Renal cortical epithelial cell (primary cell): ENCODE results near the gene KCTD14. TPM values are rescaled to one million over a fixed set of nuclear protein-coding genes. Genes with fewer than 3 reads are reported as not detected.
"Not testable (repeated sequence)": the region's sequence is repeated elsewhere in the genome, so short reads cannot be mapped to it uniquely, and the experiment has no call there.

Source experiments
- DNase-seq: peaks from one replicate; pipeline ENCODE4 v3.0.0-alpha.2; 2011; ENCODE audit warnings: low read depth
- total RNA-seq: library from RNA; depleted of rRNA; stranded (reverse); fragments of >200 nt; gene quantifications from 2 replicates; pipeline ENCODE4 v1.2.3, GENCODE V29; 2014

Gene KCTD14
- total RNA-seq, 1 donor from 2014 or later: 10.4 TPM

DNA sequence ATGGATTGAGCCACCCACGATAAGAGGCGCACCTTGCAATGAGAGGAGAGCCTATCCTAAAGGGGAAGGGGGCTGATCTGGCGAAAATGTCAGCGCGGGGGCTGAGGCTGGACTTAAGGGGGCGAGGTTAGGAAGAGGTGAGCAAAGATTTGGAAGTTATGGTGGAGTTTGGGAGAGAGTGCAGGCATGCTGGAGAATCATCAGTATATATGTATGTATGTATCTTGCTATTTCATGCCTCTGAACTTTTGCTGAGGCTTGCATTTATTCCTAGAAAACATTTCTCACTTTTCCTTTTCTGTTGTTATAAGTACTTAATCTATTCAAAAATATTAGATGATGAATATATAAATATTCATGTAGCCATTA lies 23.4 kb upstream of the KCTD14 start:
- no peak for DNase-seq

DNA sequence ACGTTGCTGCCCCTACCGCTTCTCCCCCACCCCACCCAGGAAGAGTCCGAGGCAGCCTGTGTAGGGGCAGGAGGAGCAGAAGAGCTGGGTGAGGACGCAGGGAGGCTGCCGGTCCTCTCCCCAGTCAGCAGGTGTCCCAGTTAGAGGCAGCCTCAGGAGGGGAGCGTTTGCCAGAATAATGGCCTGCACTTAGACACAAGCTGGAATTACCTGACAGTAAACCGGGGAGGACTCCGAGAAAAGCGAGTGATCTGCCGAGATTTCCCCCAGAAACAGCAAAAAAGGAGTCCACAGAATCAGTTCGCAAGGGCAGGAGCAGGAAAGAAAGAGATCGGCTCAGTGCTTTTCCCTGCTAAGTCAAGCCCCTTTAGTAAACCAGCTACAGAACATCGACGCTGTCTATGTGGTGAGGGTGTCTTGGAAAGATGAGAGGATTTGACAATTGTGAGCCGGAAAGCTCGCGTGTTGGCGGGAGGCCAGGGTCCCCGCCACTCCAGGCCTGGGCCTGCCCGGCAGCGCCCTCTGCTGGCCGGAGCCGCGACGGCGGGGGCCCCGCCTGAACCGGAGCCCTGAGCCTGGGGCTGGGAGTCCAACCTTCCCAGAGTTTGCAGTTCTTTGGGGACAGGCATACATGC lies 22.9 kb upstream of the KCTD14 start:
- DNase-seq: no peak

DNA sequence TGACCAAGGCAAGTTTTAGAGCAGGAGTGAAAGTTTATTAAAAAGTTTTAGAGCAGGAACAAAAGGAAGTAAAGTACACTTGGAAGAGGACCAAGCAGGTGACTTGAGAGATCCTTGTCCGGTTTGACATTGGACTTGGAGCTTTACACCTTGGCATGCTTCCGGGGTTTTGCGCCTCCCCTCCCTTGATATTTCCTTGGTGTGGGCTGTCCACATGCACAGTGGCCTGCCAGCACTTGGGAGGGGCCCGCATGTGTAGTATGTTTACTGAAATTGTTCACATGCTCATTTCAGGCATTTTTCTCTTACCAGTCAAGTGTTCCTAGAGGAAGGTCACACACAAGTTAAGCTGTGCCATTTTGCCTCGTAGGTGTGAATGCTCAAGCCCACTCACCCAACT lies 21.6 kb upstream of the KCTD14 start:
- no peak for DNase-seq

DNA sequence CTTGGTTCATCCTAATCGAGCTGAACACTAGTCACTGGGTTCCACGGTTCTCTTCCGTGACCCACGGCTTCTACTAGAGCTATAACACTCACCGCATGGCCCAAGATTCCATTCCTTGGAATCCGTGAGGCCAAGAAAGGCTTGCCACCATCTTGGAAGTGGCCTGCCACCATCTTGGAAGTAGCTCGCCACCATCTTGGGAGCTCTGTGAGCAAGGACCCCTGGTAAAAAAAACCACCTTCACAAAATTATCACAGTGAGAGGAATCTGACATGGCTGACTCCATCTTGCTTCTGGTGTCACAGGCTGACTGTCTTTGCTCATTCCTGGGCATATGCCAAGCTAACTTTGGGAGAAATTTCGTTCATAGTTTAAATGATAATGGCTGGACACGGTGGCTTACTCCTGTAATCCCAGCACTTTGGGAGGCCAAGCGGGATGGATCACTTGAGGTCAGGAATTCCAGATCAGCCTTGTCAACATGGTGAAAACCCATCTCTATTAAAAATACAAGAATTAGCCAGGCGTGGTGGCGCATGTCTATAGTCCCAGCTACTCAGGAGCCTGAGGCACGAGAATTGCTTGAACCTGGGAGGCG lies 18.9 kb upstream of the KCTD14 start:
- DNase-seq: no peak

DNA sequence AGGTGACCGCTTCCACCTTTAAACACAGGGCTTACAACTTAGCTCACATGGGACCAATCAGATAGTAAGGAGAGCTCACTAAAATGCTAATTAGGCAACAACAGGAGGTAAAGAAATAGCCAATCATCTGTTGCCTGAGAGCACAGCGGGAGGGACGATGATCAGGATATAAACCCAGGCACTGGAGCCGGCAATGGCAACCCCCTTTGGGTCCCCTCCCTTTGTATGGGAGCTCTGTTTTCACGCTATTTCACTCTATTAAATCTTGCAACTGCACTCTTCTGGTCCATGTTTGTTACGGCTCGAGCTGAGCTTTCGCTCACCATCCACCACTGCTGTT lies 18.3 kb upstream of the KCTD14 start:
- not testable (repeated sequence) for DNase-seq

DNA sequence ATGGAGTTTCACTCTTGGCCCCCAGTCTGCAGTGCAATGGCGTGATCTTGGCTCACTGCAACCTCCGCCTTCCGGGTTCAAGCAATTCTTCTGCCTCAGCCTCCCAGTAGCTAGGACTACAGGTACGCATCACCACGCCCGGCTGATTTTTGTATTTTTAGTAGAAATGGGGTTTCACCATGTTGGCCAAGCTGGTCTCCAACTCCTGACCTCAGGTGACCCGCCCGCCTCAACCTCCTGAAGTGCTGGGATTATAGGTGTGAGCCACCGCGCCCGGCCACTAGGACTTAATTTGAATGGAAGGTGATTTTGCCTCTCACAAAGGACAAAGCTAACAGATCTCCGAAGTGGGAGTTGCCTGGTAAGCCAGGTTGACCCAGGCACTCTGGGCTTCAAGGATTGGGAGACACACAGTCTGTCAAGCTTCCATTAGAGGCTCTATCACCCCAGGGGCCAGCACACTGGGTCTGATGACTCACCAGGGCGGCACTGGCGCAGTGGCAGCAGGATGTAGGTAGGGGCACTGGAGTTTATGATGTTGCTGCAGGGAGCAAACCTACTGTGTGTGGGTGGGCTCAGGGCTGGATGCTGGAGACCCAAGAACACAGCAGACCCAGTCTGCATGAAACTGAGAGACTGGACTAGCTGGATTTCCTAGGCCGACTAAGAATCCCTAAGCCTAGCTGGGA lies 17.8 kb upstream of the KCTD14 start:
- DNase-seq: no peak

DNA sequence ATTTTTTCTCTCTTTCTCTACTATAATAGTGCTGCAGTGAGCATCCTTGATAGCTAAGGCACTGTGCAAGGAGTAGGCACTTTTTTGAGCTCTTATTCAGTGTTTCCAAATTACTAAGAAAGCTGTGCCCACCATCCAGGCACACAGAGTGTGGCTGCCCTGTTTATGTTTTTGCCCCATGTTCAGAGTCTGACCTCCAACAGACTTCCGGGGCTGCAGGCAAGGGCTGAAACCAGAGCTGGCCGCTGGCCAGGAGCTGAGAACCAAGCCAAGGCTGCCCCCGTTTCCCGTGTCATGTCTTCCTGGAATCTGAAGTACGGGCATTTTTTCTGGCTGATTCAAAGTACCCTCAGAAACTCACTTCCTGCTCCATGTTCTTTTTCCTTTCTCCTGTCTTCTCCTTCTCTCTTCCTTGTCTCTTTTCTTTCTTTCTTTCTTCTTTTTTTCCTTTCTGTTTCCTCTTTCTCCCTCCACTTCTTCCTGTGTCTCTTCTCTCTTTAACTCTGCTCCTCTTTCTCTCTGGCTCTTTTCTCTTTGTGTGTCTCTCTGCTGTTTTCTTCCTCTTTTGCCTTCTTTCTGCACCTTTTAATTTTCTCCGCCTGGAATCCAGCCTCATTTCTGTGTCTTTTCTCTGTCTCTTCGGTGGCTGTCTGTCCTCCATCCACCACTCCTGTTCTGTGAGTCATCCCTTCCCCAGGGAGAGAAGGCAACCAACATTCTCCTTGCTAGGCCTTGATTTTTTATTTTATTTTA lies 17.0 kb upstream of the KCTD14 start:
- peak; percentile 89 for DNase-seq

DNA sequence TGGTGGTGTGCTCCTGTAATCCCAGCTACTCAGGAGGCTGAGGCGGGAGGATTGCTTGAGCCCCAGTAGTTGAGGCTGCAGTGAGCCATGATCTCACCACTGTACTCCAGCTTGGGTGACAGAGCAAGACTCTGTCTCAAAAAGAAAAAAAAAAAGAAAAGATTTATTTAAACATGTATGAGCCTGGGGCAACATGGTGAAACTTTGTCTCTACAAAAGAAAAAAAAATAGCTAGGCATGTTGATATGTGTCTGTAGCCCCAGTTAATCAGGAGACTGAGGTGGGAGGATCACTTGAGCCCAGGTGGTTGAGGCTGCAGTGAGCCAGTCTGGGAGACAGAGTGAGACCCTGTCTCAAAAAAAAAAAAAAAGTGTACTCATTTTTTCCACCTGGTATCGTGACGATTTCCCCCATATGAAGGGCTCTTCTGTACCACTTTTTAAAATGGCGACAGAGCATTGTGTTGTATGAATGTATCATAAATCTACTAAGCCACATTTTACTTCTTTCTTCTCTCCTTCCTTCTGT lies 16.4 kb upstream of the KCTD14 start:
- DNase-seq: no peak

DNA sequence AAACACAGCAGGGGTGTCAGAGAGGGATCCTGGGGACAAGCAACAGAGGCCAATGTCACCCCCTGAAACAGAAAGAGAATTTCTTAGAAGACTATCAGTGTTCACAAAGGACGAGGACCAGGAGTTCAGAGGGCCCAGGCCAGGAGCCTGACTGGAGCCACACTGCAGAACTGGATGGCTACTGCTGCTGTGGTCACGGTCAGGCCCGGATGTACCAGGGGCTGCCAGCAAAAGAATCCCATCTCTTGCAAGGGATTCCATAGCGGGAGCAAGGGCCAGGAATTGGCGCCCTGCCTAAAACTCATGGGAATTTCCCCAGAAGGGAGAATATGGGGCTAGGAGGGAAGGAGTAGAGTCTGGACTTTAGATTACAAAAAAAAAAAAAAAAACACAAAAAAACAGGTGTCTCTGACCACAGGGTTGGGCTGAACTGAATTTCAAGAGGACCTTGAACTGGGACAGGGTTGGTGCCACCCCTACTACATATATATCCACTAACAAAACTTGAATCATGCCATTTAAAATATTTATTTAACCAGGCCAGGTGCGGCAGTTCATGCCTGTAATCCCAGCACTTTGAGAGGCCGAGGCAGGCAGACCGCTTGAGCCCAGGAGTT lies 15.7 kb upstream of the KCTD14 start:
- DNase-seq: peak; percentile 67

DNA sequence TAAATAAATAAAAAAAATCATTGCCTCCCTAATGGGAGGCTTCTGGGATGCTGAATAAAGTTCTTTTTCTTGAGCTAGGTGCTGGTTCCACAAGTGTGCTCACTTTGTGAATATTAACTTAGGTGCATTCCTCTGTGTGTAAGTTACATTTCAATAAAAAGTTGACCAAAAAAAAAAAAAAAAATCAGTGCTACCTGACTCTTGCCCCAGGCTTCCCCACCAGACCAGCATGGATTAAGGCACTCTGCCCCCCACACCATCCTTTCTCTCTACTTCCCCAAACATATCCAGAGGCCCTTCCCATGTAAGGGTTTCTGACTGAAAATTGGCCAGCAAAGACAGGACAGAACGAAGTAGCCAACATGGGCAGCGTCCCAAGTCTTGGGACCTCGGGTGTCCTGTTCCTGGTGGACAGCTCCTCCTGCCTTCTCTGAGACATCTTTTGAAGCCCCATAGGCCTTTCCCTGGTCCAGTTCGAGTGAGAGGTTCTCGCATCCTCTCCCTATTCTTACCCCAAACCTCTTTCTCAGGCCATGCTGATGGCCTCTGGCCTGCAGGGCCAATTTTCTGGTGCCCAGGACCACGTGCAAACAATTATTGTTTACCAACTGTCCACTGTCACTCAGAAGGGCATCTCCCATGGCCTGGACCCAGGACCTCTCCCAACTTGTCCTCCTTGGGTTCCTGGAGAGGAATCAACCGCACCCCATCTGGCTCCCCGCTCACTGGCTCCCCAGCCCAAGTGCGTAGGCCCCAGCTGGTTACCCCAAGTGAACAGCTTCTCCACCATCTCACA lies 14.9 kb upstream of the KCTD14 start:
- no peak for DNase-seq

DNA sequence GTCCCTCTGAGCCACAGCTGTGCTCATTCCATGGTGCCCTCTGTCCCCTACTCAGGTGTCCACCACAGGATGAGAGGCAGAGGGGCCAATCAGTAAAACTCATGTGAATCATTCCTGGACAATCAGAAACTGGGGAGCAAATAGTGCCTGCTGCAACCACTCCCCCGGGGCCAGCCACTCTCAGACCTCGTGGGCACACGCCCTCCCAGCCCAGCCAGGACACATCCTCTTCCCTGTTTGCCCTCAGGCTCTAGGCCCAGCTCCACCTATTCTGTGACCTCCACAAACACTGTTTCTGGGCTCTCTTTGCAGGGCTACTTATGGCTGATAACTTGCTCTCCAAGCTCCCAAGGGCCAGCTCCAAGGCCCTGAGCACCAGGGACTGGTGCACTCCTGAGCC lies 14.0 kb upstream of the KCTD14 start:
- DNase-seq: no peak

DNA sequence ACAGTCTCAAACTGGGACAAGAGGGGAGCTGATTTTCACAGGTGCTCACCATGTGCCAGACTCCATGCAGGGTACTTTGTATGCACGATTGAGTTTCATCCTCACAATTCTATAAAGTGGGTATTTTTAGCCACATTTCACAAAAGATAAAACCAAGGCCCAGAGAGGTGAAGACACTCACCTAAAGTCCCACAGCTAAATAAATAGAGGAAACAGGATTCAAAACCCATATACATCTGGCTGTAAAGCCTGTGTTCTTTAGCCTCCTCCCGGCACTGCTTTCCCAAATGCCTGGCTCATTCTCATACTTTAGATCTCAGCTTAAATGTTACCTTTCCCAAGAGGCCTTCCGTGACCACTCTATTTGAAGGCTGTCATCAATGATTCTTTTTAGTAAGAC lies 13.2 kb upstream of the KCTD14 start:
- no peak for DNase-seq

DNA sequence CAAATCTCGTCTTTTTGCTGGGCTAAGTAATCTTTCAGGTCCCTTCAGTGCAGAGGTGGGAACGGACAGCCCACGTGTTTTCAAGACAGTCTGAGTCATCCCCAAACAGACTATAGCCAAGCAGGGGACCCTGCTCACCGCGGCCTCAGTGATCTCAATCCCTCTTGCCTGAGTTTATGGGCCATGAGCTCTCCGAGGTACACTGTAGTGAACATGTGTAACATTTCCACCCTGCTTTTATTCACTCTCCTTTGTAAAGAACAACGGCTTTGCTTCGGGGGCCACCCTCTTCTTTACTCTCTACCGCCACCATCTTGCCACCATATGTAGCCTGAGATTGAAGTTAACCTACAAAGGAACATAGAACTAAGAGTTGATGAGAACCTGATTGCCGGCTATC lies 11.5 kb upstream of the KCTD14 start:
- DNase-seq: no peak

DNA sequence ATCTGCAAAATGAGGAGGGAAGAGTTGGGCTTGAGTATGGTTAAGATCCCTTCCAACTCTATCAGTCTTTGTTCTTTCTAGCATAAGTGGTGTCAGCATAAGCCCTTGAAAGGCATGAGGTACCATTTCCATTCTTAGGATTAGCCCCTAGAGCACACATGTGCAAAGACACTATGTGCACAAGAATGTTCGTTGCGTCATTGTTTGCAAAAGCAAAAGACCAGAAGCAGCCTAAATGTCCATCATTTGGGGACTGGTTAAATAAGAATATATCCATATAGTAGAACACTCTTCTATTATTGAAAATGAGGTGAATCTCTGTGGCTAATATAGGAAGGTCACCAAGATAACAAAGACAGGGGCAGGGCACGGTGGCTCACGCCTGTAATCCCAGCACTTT lies 10.0 kb upstream of the KCTD14 start:
- no peak for DNase-seq

DNA sequence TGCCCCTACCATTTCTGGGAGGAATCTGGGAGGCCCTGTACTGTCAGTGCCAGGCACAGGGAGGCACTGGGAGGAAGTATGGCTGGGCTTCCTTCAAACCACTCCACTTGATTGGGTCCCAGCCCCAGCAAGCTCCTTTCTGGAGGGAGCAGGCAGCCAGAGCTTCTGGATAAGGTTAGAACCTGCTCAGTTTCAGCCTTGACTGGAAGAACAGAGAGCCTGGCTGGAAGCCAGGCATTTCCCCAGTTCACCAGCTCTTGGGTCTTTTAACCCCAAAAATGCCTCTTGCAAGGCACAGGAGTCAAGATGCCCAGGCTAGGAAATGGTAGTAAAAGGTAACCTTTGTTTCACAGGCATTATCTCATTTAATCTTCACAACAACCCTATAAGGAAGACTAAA lies 9.0 kb upstream of the KCTD14 start:
- DNase-seq: no peak

DNA sequence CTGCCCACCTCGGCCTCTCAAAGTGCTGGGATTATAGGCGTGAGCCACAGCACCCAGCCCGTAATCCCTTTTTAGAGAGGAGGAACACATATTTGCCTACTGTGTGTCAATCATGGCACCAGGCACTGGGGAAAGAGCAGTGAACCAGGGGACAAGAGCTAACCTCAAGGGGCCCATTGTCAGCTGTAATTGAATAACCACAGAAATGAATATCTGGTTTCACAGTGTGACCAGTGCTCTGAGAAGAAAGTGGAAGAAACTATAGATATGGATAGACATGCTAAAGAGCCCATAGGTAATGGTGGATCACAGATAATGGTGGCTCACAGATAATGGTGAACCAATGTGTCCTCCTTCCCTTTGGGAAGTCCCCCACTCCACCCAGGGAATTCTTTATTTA lies 8.6 kb upstream of the KCTD14 start:
- no peak for DNase-seq

DNA sequence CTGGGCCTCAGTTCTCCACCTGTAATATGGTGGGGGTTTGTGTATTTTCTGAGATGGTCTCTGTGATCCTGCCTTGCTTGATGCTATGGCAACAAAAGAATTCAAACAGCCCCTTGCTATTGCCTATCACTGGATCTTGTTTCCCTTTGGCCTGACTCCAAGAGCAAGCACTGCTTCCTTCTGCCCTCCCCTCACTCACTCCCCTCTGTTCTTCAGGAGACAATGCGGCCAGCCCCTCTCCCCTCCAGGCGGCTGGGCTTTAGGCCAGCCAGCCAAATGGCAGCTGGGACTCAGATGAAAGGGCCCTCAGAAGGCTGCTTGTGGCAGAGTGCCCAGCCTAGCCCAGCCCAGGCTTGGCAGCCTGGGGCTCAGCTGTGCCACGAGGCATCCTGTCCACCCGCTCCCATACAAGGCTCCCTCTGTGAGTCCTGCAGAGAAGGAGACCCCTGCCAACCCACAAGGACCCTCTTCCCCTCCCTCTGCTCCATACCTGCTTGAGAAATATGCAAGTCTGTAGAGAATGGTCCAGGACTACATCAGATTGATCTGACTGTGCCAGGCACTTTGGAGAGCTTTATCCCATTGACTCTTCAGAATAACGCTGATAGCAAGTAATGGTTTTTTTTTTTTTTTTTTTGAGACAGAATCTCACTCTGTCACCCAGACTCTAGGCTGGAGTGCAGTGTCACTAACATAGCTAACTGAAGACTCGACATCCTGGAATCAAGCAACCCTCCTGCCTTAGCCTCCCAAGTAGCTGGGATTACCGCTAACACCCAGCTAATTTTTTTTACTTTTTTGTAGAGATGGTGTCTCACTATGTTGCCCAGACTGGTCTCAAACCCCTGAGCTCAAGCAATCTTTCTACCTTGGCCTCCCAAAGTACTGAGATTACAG lies 7.6 kb upstream of the KCTD14 start:
- DNase-seq: peak; percentile 68

DNA sequence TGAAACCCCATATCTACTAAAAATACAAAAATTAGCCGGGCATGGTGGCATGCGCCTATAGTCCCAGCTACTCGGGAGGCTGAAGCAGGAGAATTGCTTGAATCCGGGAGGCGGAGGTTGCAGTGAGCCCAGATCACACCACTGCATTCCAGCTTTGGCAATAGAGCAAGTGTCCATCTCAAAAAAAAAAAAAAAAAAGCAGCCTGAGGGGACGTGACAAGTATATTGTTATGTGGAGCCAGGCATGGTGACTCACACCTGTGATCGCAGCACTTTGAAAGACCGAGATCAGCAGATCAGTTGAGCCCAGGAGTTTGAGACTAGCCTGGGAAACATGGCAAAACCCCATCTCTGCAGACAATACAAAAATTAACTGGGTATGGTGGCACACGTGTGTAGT lies 5.3 kb upstream of the KCTD14 start:
- DNase-seq: not testable (repeated sequence)

DNA sequence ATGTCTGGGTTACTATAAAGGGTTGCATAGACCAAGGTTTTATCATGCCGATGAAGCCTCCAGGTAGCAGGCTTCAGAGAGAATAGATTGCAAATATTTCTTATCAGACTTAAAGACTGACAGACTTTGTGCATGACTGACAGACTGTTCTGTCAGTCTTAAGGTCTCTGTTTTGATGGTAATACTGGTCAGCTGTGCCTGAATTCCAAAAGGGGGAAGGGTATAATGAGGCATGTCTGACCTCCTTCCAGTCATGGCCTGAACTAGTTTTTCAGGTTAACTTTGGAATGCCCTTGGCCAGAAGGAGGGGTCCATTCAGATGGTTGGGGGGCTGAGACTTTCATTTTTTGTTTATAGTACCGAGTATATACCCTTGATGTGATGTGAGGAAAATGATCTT lies 4.7 kb upstream of the KCTD14 start:
- DNase-seq: no peak

DNA sequence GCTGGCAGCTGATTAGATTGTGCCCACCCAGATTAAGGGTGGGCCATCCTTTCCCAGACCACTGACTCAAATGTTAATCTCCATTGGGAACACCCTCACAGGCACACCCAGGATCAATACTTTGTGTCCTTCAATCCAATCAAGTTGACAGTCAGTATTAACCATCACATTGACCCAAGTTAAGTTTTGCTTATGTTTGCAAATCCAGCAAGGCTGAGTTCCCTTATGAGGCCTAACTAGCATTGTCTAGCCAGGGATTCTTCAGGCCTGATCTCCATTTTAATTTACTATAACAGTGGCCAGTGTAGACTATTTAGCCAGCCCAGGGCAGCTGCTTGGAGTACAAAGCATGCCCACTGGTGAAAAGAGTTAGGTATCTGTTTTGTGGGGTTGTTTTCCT lies 2.3 kb upstream of the KCTD14 start:
- no peak for DNase-seq
